OCI-LY1 (cell line): Measurements from ENCODE around the gene C17orf50.

ENCODE experiments used
- EZH2 ChIP-seq: fragments of 200-600 bp; sonication (generic), shearing (Covaris generic); IDR thresholded peaks from 2 replicates; pipeline ENCODE4 v1.8.0; 2017; ENCODE audit warnings: borderline replicate concordance, mixed run types, mild to moderate bottlenecking, antibody characterized with exemption, low read length, moderate library complexity, mixed read lengths
- TF ChIP-seq, protein P1 (sequence below): fragments of 200-600 bp; sonication (generic), shearing (Covaris generic); IDR thresholded peaks from 2 replicates; pipeline ENCODE4 v1.5.1; 2017; ENCODE audit warnings: mild to moderate bottlenecking, antibody characterized with exemption, low read length, moderate library complexity, mixed read lengths

- TF ChIP-seq, protein P1, sequence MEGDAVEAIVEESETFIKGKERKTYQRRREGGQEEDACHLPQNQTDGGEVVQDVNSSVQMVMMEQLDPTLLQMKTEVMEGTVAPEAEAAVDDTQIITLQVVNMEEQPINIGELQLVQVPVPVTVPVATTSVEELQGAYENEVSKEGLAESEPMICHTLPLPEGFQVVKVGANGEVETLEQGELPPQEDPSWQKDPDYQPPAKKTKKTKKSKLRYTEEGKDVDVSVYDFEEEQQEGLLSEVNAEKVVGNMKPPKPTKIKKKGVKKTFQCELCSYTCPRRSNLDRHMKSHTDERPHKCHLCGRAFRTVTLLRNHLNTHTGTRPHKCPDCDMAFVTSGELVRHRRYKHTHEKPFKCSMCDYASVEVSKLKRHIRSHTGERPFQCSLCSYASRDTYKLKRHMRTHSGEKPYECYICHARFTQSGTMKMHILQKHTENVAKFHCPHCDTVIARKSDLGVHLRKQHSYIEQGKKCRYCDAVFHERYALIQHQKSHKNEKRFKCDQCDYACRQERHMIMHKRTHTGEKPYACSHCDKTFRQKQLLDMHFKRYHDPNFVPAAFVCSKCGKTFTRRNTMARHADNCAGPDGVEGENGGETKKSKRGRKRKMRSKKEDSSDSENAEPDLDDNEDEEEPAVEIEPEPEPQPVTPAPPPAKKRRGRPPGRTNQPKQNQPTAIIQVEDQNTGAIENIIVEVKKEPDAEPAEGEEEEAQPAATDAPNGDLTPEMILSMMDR: no peak
- no peak for TF ChIP-seq EZH2
Measured at GRCh38 chr17:35715416-35715815, 45.3 kb upstream of the C17orf50 start.
